Tibial nerve (tissue), 4 donors: ENCODE measurements around the gene ATOH8.

Experiments used
- CTCF ChIP-seq, 5 experiments: fragments of 200-600 bp in 3 of 5; fragments of 450-650 bp in 2 of 5; sonication (generic) in 3 of 5; IDR thresholded peaks; one replicate each; pipeline ENCODE4 v1.5.1; 2016 to 2019; ENCODE audit warnings: antibody characterized with exemption in 5 of 5, mild to moderate bottlenecking in 3 of 5, moderate library complexity in 2 of 5
- EP300 ChIP-seq, 2 donors: sonication (generic); formaldehyde crosslinking; IDR thresholded peaks; one replicate each; pipeline ENCODE4 v1.6.1; 2017; ENCODE audit warnings: antibody characterized with exemption in 2 of 2, mild to moderate bottlenecking in 1 of 2

- no peak for TF ChIP-seq CTCF (IDR thresholded peaks at IDR 0.05)
- TF ChIP-seq EP300 (IDR thresholded peaks at IDR 0.05) = no peak
These were observed 10.0 kb downstream of the ATOH8 start for GRCh38 chr2:85763831-85764230.
